OCI-LY3 (cell line): ENCODE results near the gene CALD1.

ENCODE experiments used
- EZH2phosphoT487 ChIP-seq: fragments of 200-600 bp; shearing (Covaris generic); IDR thresholded peaks from 2 replicates; pipeline ENCODE4 v1.6.1; 2018; ENCODE audit warnings: antibody characterized with exemption, mixed run types, low read depth
- TF ChIP-seq, protein P1 (sequence below): fragments of 200-600, 300-600 bp; sonication (generic); IDR thresholded peaks from 2 replicates; pipeline ENCODE4 v1.5.1; 2014; ENCODE audit warnings: antibody characterized with exemption, low read length, low read depth

DNA sequence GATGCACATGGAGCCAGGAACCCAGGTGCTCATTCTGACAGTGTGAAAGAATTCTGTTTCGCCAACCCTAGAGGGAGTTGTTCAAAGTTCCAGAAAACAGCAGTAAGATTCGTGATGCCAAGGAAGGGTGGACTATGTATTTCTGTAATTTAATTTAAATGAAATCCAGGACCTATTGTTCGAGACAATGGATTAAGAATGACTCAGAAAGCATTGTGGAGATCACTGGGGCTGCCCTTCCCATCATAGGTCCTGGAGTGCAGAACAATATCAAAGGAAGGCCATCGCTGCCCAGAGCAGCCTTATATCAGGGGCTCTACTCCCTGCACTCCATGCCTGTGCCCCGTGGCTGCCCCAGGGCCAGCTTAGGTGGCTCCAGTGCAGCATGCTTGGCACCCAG lies 32.1 kb upstream of the CALD1 start:
- TF ChIP-seq, protein P1, sequence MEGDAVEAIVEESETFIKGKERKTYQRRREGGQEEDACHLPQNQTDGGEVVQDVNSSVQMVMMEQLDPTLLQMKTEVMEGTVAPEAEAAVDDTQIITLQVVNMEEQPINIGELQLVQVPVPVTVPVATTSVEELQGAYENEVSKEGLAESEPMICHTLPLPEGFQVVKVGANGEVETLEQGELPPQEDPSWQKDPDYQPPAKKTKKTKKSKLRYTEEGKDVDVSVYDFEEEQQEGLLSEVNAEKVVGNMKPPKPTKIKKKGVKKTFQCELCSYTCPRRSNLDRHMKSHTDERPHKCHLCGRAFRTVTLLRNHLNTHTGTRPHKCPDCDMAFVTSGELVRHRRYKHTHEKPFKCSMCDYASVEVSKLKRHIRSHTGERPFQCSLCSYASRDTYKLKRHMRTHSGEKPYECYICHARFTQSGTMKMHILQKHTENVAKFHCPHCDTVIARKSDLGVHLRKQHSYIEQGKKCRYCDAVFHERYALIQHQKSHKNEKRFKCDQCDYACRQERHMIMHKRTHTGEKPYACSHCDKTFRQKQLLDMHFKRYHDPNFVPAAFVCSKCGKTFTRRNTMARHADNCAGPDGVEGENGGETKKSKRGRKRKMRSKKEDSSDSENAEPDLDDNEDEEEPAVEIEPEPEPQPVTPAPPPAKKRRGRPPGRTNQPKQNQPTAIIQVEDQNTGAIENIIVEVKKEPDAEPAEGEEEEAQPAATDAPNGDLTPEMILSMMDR, result no peak
- TF ChIP-seq EZH2phosphoT487, result no peak
